ENCODE results near the gene ZFAND2A.
A peak's percentile ranks its signal among the peaks of the same experiment; 100 is the strongest.
"Not testable (repeated sequence)": the region's sequence is repeated elsewhere in the genome, so short reads cannot be mapped to it uniquely, and the experiment has no call there.

The ZFAND2A gene

DNA sequence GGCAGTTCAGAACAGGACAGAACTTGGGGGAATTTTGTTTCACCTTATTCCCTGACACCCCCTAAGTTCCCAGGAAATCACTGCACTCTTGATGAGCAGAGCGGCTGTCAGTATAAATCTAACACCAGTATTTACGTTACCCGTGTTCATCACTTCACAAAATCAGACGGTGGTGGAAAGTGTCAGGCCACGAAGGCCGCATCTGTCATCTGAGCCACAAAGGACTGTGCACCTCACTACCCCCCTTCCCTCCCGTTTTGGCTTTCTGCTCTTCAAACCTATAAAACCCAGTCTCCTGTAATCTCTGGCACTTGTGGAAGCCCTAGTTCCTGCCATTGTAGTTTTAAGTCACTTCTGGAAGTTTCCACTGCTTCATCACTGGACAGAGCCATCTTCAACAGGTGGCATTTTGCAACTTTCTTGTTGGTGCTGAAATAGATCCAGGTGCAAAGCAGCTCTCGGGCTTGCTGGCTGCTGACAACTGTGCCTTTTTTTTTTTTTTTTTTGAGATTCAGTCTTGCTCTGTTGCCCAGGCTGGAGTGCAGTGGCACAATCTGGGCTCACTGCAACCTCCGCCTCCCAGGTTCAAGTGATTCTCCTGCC is 9.5 kb downstream of the ZFAND2A start:
- H3K4me3 ChIP-seq (ENCODE audit: low read length), result no peak overlapping the region
- DNase-seq (ENCODE audit: low read depth), result no peak
- TF ChIP-seq, protein P1, sequence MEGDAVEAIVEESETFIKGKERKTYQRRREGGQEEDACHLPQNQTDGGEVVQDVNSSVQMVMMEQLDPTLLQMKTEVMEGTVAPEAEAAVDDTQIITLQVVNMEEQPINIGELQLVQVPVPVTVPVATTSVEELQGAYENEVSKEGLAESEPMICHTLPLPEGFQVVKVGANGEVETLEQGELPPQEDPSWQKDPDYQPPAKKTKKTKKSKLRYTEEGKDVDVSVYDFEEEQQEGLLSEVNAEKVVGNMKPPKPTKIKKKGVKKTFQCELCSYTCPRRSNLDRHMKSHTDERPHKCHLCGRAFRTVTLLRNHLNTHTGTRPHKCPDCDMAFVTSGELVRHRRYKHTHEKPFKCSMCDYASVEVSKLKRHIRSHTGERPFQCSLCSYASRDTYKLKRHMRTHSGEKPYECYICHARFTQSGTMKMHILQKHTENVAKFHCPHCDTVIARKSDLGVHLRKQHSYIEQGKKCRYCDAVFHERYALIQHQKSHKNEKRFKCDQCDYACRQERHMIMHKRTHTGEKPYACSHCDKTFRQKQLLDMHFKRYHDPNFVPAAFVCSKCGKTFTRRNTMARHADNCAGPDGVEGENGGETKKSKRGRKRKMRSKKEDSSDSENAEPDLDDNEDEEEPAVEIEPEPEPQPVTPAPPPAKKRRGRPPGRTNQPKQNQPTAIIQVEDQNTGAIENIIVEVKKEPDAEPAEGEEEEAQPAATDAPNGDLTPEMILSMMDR (IDR thresholded peaks at IDR 0.05; ENCODE audit: insufficient read depth, low read depth, low read length, missing control alignments), result no peak

DNA sequence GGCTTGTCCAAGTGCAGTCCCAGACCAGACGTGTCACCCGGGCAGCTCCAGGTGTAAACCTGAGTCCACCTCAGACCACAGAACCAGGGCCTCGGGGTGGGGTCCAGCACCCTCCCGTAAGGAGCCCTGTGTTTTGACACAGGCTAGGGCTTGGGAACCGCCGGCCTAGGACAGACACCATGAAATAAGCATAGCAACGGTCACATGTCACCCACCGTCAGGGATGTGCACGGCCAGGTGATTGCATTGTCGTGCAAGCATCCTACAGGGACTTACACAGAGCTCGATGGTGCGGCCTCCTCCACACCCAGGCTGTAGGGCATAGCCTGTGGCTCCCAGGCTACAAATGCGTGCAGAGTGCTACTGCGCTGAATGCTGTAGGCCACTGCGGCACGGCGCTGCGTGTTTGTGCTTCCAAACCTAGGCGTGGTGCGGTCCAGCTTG is 10.6 kb downstream of the ZFAND2A start:
- no peak for DNase-seq (ENCODE audit: low read depth)
- H3K4me3 ChIP-seq (ENCODE audit: low read length), result no peak overlapping the region
- TF ChIP-seq, protein P1 (IDR thresholded peaks at IDR 0.05; ENCODE audit: insufficient read depth, low read depth, low read length, missing control alignments), result no peak

DNA sequence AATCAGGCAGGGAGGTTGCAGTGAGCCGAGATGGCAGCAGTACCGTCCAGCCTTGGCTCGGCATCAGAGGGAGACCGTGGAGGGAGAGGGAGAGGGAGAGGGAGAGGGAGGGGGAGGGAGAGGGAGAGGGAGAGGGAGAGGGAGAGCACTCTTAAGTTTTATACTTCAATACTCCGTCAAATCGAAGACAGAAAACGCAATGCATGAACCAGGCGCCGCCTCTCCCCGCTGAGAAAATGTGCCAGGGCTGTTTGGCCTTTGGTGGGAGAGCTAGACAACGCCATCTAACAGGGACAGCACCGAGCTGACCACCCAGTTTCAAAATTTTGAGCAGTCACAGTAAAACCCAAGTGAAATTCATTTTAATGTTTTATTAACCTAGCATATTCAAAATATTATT is 12.1 kb downstream of the ZFAND2A start:
- DNase-seq (ENCODE audit: low read depth); H3K4me3 ChIP-seq (ENCODE audit: low read length): not testable (repeated sequence)

DNA sequence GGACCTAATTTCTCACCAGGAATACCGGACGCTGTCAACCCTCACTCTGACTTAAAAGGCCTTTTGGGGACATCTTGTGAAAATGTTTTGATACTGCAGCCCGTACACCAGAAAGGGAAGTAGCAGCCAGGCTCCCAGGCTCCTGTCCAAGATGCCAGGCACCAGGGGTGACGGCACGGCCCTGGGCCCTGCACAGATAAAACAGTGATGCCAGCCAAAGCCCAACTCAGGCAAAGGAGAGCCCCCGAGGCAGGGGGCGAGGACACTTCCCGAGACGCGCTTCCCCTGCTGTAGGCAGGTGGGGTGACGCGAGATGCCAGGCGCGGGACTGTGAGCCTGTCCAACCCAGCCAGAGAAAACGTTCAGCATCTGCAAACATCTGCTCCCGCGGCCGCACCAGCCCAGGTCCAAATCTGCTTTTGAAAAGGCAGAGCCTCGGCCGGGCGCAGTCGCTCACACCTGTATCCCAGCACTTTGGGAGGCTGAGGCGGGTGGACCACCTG is 15.7 kb downstream of the ZFAND2A start:
- H3K4me3 ChIP-seq (ENCODE audit: low read length), result no peak overlapping the region
- DNase-seq (ENCODE audit: low read depth), result peak; percentile 39
- TF ChIP-seq, protein P1 (IDR thresholded peaks at IDR 0.05; ENCODE audit: insufficient read depth, low read depth, low read length, missing control alignments), result peak; percentile 42

DNA sequence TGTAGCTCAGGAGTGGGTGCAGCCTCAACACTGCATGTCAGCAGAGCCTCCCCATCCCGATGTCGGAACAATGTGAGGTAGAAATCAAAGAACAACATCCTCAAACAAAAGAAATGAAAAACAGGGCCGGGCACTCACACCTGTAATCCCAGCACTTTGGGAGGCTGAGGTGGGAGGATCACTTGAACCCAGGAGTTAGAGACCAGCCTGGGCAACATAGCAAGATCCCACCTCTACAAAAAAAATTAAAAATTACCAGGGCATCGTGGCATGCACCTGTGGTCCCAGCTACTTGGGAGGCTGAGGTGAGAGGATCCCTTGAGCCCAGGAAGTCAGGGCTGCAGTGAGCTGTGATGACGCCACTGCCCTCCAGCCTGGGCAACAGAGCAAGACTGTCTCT is 17.0 kb downstream of the ZFAND2A start:
- DNase-seq (ENCODE audit: low read depth); H3K4me3 ChIP-seq (ENCODE audit: low read length): not testable (repeated sequence)

DNA sequence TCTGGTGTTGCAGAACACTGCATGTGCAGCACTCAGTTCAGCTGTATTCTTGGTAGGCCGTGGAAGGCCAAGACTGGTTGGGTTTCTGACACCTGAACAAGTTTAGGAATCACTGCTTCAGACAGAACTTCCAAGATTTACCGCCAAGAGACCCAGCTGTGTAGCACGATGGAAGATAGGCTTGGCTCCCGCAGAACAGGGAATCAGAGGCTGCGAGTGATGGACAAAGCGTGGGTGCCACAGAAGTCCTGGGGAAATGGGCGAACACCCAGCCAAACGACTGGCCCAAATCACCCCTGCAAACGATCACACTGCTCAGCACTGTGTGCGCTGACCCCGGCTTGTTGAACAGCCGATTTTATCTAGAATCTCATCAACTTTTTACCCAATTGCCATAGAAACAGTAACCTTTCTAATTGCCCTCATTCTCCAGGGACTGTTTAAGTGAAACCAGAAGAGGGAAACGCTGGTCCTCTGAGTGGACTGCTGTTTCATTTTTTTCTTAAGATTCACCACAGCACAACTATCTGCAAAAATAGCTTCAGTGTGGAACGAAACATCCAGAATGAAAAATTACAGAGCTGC is 17.9 kb downstream of the ZFAND2A start:
- DNase-seq (ENCODE audit: low read depth), result no peak

DNA sequence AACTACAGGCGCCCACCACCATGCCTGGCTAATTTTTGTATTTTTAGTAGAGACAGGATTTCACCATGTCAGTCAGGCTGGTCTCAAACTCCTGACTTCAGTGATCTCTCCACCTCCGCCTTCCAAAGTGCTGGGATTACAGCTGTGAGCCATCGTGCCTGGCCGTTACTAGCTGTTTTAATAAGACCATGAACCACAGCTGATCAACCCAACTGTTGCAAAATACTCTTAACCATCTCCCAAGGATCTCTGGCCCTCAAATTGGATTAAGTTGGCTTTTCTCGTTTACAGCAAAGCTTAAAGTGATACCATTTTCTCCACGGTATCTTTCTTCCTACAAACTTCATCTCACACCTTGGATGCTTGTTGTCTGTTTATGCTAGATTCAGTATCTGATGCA is 18.3 kb downstream of the ZFAND2A start:
- TF ChIP-seq, protein P1 (IDR thresholded peaks at IDR 0.05; ENCODE audit: insufficient read depth, low read depth, low read length, missing control alignments), result no peak
- no peak overlapping the region for H3K4me3 ChIP-seq (ENCODE audit: low read length)
- DNase-seq (ENCODE audit: low read depth), result no peak

More for the DNA sequence above, 17.9 kb downstream of the ZFAND2A start:
- TF ChIP-seq, protein P1 (IDR thresholded peaks at IDR 0.05; ENCODE audit: insufficient read depth, low read depth, low read length, missing control alignments), result no peak
- H3K4me3 ChIP-seq (ENCODE audit: low read length), result no peak overlapping the region

DNA sequence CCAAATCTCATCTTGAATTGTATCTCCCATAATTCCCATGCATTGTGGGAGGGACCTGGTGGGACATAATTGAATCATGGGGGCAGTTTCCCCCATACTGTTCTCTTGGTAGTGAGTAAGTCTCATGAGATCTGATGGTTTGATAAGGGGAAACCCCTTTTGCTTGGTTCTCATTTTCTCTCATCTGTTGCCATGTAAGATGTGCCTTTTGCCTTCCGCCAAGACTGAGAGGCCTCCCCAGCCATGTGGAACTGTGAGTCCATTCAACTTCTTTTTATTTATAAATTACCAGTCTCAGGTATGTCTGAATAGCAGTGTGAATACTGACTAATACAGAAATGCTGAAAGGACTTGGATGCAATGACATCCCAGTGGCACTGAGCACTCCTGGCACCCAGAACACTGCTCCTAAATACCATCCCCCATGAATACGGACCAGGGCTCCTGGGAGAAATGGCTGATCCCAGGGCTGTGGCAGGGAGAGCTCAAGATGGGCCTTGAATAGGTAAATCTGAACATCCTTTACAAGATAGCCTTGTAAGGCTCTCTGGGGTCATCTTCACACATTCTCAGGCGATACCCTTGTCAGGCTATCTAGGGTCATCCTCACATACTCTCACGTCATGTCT is 19.4 kb downstream of the ZFAND2A start:
- TF ChIP-seq, protein P1 (IDR thresholded peaks at IDR 0.05; ENCODE audit: insufficient read depth, low read depth, low read length, missing control alignments), result no peak
- no peak for DNase-seq (ENCODE audit: low read depth)
- no peak overlapping the region for H3K4me3 ChIP-seq (ENCODE audit: low read length)
